ENCODE results near the gene COL16A1.

Gene COL16A1

DNA sequence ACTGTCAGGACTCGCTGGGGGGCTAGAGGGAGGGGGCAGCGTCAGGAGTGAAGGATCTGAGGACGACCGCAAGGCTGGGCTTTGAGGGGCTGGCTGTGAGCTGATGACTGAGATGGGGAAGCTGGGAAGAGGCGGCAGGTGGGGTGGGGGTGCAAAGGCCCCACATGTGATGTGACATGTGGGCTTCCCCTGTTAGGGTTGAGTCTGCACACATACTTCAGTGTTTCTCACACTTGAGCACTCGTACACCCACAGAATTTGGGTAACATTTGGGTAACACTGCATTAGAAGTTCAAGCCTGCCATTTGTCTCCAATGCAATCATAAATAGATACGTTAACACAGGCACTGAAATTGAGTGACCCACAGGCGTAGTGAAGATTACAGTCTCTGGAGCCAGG is 16.2 kb downstream of the COL16A1 start:
- no peaks in the 10 kb centered on the region for H3K27me3 ChIP-seq (ENCODE audit: insufficient read depth, low read length)
- no peak overlapping the region for H3K4me3 ChIP-seq (ENCODE audit: low read depth, low read length)
- peaks cover 25% of the 10 kb centered on the region for H3K4me1 ChIP-seq (ENCODE audit: control insufficient read depth, insufficient read depth, low read length, unreplicated experiment)
- no peaks in the 10 kb centered on the region for H3K79me2 ChIP-seq (ENCODE audit: control insufficient read depth, insufficient read depth, low read length, unreplicated experiment)
- no peak overlapping the region for H2AFZ ChIP-seq (ENCODE audit: low read length, unreplicated experiment)
- H3K27ac ChIP-seq (ENCODE audit: low read depth, low read length), result no peak overlapping the region
- H3K36me3 ChIP-seq (ENCODE audit: insufficient read depth, low read length), result peaks cover 3% of the 10 kb centered on the region; the same call in 1 of the 2 replicates

DNA sequence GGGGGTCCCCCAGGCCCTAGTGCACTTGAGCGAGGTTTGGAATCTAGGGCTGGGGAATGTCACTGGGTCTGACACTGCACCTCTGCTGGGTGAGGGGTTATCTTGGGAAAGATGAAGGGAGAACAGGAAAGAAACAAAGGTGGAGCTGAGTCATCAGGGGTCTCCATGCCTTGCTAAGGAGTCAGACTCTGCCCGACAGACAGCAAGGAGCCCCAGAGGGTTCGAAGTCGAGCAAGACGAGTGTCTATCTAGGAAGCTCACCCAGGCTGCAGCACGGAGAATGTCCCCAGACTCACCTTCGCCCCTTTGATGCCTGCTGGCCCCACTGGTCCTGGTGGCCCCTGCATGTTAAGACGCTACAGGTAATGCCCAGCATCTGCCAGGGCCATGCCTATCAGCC is 18.0 kb downstream of the COL16A1 start:
- Histone ChIP-seq H2AFZ (ENCODE audit: low read length, unreplicated experiment) (no peak overlapping the region), H3K79me2 (ENCODE audit: control insufficient read depth, insufficient read depth, low read length, unreplicated experiment) (no peaks in the 10 kb centered on the region), H3K36me3 (ENCODE audit: insufficient read depth, low read length) (peaks cover 3% of the 10 kb centered on the region; the same call in 1 of the 2 replicates)

DNA sequence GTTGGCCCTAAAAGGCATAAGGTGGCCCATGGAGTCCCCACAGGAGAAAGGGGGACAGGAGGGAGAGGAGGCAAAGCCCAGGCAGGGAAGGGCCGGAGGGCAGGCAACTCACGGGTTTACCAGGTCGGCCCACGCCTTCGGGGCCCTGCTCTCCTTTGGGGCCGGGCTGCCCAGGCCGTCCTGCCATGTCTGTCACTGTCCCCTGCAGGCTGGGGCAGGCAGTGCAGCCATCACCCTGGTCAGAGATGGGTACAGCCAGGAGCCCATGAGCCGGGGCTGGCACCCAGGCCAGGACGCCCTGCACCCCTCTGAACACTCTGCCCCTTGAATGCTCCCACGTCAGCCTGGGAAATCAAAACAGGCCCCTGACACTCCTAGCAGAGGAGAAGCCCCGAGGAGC is 19.8 kb downstream of the COL16A1 start:
- no peak overlapping the region for H3K27ac ChIP-seq (ENCODE audit: low read depth, low read length)
- no peaks in the 10 kb centered on the region for H3K79me2 ChIP-seq (ENCODE audit: control insufficient read depth, insufficient read depth, low read length, unreplicated experiment)
- peaks cover 3% of the 10 kb centered on the region; the same call in 1 of the 2 replicates for H3K36me3 ChIP-seq (ENCODE audit: insufficient read depth, low read length)
- no peaks in the 10 kb centered on the region for H3K27me3 ChIP-seq (ENCODE audit: insufficient read depth, low read length)
- H3K4me1 ChIP-seq (ENCODE audit: control insufficient read depth, insufficient read depth, low read length, unreplicated experiment), result peaks cover 7% of the 10 kb centered on the region
- H3K4me3 ChIP-seq (ENCODE audit: low read depth, low read length), result no peak overlapping the region
- H2AFZ ChIP-seq (ENCODE audit: low read length, unreplicated experiment), result no peak overlapping the region

More for the DNA sequence above, 18.0 kb downstream of the COL16A1 start:
- no peaks in the 10 kb centered on the region for H3K27me3 ChIP-seq (ENCODE audit: insufficient read depth, low read length)
- no peak overlapping the region for H3K4me3 ChIP-seq (ENCODE audit: low read depth, low read length)
- H3K4me1 ChIP-seq (ENCODE audit: control insufficient read depth, insufficient read depth, low read length, unreplicated experiment), result peaks cover 23% of the 10 kb centered on the region
- H3K27ac ChIP-seq (ENCODE audit: low read depth, low read length), result no peak overlapping the region

DNA sequence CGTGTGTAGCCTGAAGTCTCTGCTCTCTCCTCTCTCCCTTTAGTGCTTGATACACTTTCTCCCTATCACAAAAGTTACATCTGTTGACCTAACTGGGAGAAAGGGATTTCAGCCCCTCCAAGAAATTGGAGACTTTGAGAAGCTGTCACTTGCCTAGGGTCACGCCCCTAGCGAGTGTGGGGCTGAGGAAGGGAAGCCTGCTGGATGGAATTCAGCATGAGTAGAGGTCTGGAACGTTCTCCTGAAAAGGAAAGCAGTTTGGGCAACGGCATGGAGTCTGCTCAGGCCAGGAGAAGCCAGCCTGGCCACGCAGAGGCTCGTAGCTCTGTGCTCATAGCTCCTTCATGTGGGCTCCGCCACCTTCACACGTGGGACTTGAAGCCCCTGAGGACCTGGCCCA is 22.4 kb downstream of the COL16A1 start:
- Histone ChIP-seq H3K27me3 (ENCODE audit: insufficient read depth, low read length) (no peaks in the 10 kb centered on the region), H3K79me2 (ENCODE audit: control insufficient read depth, insufficient read depth, low read length, unreplicated experiment) (no peaks in the 10 kb centered on the region), H3K4me1 (ENCODE audit: control insufficient read depth, insufficient read depth, low read length, unreplicated experiment) (no peaks in the 10 kb centered on the region), H3K27ac (ENCODE audit: low read depth, low read length) (no peak overlapping the region), H3K4me3 (ENCODE audit: low read depth, low read length) (no peak overlapping the region), H2AFZ (ENCODE audit: low read length, unreplicated experiment) (no peak overlapping the region), H3K36me3 (ENCODE audit: insufficient read depth, low read length) (no peaks in the 10 kb centered on the region; the same call in 1 of the 2 replicates)

DNA sequence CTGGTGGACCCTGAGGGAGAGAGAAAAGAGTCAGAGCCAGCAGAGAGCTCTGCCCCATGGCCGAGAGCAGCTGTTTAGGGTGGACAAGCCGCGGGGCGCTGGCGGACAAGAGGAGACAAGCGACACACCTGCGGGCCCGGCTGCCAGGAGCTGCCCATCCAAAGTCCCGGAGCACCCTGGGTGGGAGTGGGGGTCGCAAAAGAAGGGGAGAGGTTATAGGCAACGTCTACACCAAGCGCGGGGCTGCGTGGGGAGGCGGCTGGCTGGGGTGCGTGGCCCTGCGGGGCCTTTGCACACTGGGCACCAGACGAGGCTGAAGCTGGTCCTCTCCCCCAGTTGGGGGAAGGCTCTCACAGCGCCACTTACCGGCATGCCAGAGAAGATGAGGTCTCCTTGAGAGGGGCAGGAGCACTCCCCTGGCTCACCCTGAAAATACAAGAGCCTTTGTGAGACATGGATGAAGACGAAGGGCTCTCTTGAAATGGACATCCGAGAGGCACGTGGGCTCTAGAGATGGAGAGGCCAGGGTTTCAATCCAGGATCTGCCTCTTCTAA is 24.1 kb downstream of the COL16A1 start:
- H3K36me3 ChIP-seq (ENCODE audit: insufficient read depth, low read length), result no peaks in the 10 kb centered on the region; the same call in 1 of the 2 replicates
- H3K27me3 ChIP-seq (ENCODE audit: insufficient read depth, low read length), result no peaks in the 10 kb centered on the region
- no peak overlapping the region for H2AFZ ChIP-seq (ENCODE audit: low read length, unreplicated experiment)
- no peaks in the 10 kb centered on the region for H3K4me1 ChIP-seq (ENCODE audit: control insufficient read depth, insufficient read depth, low read length, unreplicated experiment)
- H3K79me2 ChIP-seq (ENCODE audit: control insufficient read depth, insufficient read depth, low read length, unreplicated experiment), result no peaks in the 10 kb centered on the region
- no peak overlapping the region for H3K27ac ChIP-seq (ENCODE audit: low read depth, low read length)
- H3K4me3 ChIP-seq (ENCODE audit: low read depth, low read length), result no peak overlapping the region

DNA sequence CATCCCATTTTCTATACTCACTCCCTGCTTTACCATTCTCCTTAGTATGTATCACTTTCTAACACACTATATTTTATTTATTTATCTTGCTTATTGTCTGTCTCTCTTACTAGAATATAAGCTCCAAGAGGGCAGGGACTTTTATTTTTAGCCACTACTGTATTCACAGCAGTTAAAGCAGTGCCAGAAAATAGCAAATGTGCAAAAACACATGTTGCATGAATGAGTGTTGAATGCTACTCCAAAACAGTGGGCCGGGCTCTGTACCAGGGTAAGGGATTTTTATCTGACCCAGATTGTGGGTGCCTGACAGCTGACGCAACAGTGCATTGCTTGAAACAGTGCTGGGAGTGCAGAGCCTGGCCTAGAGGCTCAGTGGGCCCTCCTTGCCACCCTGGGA is 24.7 kb downstream of the COL16A1 start:
- H2AFZ ChIP-seq (ENCODE audit: low read length, unreplicated experiment), result no peak overlapping the region
- no peaks in the 10 kb centered on the region for H3K27me3 ChIP-seq (ENCODE audit: insufficient read depth, low read length)
- H3K79me2 ChIP-seq (ENCODE audit: control insufficient read depth, insufficient read depth, low read length, unreplicated experiment), result no peaks in the 10 kb centered on the region
- no peak overlapping the region for H3K27ac ChIP-seq (ENCODE audit: low read depth, low read length)
- no peak overlapping the region for H3K4me3 ChIP-seq (ENCODE audit: low read depth, low read length)
- H3K36me3 ChIP-seq (ENCODE audit: insufficient read depth, low read length), result no peaks in the 10 kb centered on the region; the same call in 1 of the 2 replicates
- no peaks in the 10 kb centered on the region for H3K4me1 ChIP-seq (ENCODE audit: control insufficient read depth, insufficient read depth, low read length, unreplicated experiment)

DNA sequence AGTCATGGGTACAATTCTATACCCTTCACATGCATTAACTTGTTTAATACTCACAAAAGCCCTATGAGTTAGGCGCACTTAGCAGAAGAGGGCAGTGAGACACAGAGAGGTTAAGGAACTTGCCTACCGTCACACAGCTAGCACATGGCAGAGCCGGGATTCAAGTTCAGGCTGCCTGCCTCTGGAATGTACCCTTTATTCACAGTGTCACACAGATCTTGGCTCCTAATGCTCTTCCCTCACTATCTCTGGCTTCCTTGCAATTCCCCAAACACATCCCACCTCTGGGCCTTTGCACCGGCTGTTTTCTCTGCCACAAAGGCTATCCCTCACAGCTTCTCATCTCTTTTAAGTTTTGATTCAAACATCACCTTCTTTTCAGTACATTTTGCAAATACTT is 25.1 kb downstream of the COL16A1 start:
- Histone ChIP-seq H3K79me2 (ENCODE audit: control insufficient read depth, insufficient read depth, low read length, unreplicated experiment) (no peaks in the 10 kb centered on the region), H2AFZ (ENCODE audit: low read length, unreplicated experiment) (no peak overlapping the region), H3K4me3 (ENCODE audit: low read depth, low read length) (no peak overlapping the region), H3K27ac (ENCODE audit: low read depth, low read length) (no peak overlapping the region), H3K4me1 (ENCODE audit: control insufficient read depth, insufficient read depth, low read length, unreplicated experiment) (no peaks in the 10 kb centered on the region), H3K36me3 (ENCODE audit: insufficient read depth, low read length) (no peaks in the 10 kb centered on the region; the same call in 1 of the 2 replicates), H3K27me3 (ENCODE audit: insufficient read depth, low read length) (no peaks in the 10 kb centered on the region)

DNA sequence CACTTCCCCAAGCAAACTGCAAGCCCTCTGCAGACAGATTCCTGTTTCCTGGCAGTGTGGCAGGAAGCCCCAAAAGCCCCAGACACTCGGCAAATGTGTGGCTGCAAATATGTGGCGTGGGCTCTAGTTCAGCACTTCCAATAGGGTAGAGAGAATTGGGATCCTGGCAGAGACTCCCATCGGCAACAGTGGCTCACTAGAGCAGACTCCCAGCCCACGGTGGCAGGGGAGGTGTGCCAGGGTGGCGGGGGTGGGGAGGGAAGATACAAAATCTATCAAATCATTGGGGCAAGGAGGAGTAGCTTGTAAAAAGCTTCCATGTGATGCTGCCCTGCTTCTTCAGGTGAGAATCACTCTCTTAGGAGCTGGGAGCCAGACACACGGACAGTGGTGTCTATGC is 25.9 kb downstream of the COL16A1 start:
- Histone ChIP-seq H2AFZ (ENCODE audit: low read length, unreplicated experiment) (no peak overlapping the region), H3K27me3 (ENCODE audit: insufficient read depth, low read length) (no peaks in the 10 kb centered on the region), H3K79me2 (ENCODE audit: control insufficient read depth, insufficient read depth, low read length, unreplicated experiment) (no peaks in the 10 kb centered on the region), H3K4me1 (ENCODE audit: control insufficient read depth, insufficient read depth, low read length, unreplicated experiment) (no peaks in the 10 kb centered on the region), H3K36me3 (ENCODE audit: insufficient read depth, low read length) (no peaks in the 10 kb centered on the region; the same call in 1 of the 2 replicates), H3K4me3 (ENCODE audit: low read depth, low read length) (no peak overlapping the region), H3K27ac (ENCODE audit: low read depth, low read length) (no peak overlapping the region)

DNA sequence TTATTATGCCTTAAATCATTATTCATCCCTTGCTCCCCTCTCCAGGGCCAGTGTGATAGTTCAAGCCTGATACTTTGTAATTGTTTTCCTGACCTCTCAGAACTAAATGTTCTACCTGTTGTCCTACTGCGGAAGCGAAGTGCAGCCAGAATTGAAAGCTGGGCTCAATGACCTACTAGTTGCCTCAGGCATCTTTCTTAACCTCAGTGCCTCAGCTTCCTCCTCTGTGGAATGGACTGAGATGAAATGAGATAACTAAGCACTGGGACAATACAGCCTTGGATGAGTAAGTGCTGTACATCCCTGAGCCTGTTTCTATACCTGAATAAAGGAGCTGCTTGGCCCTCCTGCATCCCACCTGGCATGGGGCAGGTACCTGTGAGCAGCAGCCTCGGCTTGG is 26.4 kb downstream of the COL16A1 start:
- Histone ChIP-seq H3K4me3 (ENCODE audit: low read depth, low read length) (no peak overlapping the region), H3K4me1 (ENCODE audit: control insufficient read depth, insufficient read depth, low read length, unreplicated experiment) (no peaks in the 10 kb centered on the region), H3K79me2 (ENCODE audit: control insufficient read depth, insufficient read depth, low read length, unreplicated experiment) (no peaks in the 10 kb centered on the region), H3K36me3 (ENCODE audit: insufficient read depth, low read length) (no peaks in the 10 kb centered on the region; the same call in 1 of the 2 replicates), H3K27ac (ENCODE audit: low read depth, low read length) (no peak overlapping the region), H2AFZ (ENCODE audit: low read length, unreplicated experiment) (no peak overlapping the region), H3K27me3 (ENCODE audit: insufficient read depth, low read length) (no peaks in the 10 kb centered on the region)

DNA sequence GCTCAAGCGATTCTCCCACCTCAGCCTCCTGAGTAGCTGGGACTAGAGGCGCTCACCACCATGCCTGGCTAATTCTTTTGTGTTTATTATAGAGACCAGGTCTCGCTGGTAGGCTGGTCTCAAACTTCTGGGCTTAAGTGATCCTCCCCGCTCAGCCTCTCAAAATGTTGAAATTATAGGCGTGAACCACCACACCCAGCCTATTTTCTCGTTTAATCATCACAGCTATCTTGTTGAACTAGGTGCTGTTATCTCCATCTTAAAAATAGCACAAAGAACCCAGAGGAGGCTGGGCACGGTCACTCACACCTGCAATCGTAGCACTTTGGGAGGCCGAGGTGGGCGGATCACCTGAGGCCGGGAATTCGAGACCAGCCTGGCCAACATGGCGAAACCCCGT is 28.1 kb downstream of the COL16A1 start:
- H2AFZ ChIP-seq (ENCODE audit: low read length, unreplicated experiment), result no peak overlapping the region
- peaks cover 8% of the 10 kb centered on the region; the same call in 1 of the 2 replicates for H3K36me3 ChIP-seq (ENCODE audit: insufficient read depth, low read length)
- H3K4me3 ChIP-seq (ENCODE audit: low read depth, low read length), result no peak overlapping the region
- H3K27me3 ChIP-seq (ENCODE audit: insufficient read depth, low read length), result no peaks in the 10 kb centered on the region
- H3K27ac ChIP-seq (ENCODE audit: low read depth, low read length), result no peak overlapping the region
- H3K4me1 ChIP-seq (ENCODE audit: control insufficient read depth, insufficient read depth, low read length, unreplicated experiment), result no peaks in the 10 kb centered on the region
- no peaks in the 10 kb centered on the region for H3K79me2 ChIP-seq (ENCODE audit: control insufficient read depth, insufficient read depth, low read length, unreplicated experiment)

DNA sequence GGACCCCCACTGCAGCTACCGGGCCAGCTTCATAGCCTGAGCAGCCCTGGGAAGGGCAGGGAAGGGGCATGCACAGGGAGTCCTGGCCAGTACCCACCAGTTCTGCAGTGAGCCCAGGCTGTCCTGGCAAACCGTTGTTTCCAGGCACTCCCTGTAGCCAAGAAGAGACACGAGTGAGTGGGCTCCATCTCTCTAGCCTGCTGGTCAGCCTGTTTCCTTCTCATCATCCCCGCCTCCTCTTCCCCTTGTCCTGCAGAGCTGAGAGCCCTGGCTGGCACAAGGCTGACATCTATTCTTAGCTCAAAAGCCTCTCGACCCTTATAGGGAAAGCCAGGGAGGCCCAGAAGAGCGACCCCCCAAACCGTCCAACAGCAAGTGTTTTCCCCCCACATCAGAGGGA is 28.7 kb downstream of the COL16A1 start:
- no peak overlapping the region for H3K27ac ChIP-seq (ENCODE audit: low read depth, low read length)
- H3K4me1 ChIP-seq (ENCODE audit: control insufficient read depth, insufficient read depth, low read length, unreplicated experiment), result peaks cover 6% of the 10 kb centered on the region
- H3K4me3 ChIP-seq (ENCODE audit: low read depth, low read length), result no peak overlapping the region
- H3K27me3 ChIP-seq (ENCODE audit: insufficient read depth, low read length), result no peaks in the 10 kb centered on the region
- no peaks in the 10 kb centered on the region for H3K79me2 ChIP-seq (ENCODE audit: control insufficient read depth, insufficient read depth, low read length, unreplicated experiment)
- H3K36me3 ChIP-seq (ENCODE audit: insufficient read depth, low read length), result peaks cover 8% of the 10 kb centered on the region; the same call in 1 of the 2 replicates
- H2AFZ ChIP-seq (ENCODE audit: low read length, unreplicated experiment), result no peak overlapping the region

Data from ACC112 (cell line).